NCI-H1417 (cell line): ENCODE measurements around the gene A2ML1.
"Not testable (repeated sequence)": the region's sequence is repeated elsewhere in the genome, so short reads cannot be mapped to it uniquely, and the experiment has no call there.

Experiments
- DNase-seq, 3 experiments: peaks; one replicate each; lab custom pipeline; 2025; lab: John Stamatoyannopoulos, UW

A2ML1 gene

DNA sequence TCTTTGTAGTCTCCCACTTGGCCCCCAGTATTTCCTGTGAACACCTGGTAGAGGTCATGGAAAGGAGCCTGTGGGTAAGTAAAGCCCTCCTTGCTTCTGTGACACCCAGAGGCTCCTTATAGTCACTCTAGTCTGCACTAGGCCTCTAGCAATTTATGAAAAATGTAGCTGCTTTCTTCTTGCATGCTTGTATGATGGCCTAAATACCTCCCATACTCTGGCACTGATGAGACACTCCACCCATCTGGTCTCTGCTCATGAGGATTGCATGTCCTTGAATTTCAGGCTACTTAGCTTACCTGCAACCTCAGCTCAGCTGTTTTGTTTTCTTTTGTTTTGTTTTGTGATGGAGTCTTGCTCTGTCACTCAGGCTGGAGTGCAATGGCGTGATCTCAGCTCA, 4.6 kb upstream of the A2ML1 start:
- no peak for DNase-seq

DNA sequence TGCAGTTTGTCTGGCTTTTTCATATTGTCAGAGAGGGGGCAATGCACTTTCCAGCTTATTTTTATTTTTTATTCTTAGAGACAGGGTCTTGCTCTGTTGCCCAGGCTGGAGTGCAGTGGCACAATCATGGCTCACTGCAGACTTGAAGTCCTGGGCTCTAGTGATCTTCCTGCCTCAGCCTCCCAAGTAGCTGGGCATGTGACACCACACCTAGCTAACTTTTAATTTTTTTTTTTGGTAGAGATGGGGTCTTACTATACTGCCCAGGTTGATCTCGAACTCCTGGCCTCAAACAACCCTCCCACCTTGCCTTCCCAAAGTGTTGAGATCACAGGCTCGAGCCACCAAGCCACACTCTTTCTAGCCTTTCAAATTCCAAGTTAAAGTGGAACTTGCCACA, 3.9 kb upstream of the A2ML1 start:
- no peak for DNase-seq

DNA sequence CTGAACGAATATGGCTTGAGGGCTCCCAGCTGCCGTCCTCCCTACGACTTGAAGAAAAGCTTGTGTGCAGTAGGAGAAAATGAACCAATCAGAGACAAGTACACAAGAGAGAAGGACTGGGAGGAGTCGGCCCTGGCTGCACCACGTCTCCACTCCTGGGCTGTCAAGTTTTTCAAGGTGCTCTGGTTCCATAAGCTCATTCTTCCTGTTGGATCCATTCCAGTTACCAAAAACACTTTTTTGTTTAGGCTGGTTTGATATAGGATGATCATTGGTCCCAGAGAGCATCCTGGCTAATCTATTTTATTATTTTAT, 2.8 kb upstream of the A2ML1 start:
- DNase-seq: no peak

DNA sequence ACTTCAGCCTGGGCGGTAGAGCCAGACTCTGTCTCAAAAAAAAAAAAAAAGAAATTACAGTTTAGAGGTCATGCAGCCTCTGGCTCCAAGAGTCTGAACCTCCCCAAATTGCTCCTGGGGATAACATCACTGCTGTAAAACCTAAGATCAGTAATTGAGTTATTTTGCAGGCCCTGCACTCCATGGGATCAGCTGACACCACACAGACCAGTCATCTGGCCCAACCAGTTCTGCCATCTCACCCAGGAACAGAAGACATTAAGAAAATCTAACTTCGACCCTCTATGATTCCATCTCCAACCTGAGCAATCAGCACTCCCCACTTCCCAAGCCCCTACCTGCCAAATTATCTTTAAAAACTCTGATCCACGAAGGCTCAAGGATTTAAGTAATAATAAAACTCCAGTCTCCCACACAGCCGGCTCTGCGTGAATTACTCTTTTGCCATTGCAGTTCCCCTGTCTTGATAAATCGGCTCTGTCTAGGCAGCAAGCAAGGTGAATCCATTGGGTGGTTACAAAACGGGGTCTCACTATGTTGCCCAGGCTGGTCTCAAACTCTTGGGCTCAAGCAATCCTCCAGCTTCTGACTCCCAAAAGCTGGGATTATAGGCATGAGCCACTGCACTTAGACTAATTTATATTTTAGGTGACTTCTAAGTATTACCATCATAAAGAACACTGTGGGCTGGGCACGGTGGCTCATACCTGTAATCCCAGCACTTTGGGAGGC, 1.6 kb upstream of the A2ML1 start:
- not testable (repeated sequence) for DNase-seq

DNA sequence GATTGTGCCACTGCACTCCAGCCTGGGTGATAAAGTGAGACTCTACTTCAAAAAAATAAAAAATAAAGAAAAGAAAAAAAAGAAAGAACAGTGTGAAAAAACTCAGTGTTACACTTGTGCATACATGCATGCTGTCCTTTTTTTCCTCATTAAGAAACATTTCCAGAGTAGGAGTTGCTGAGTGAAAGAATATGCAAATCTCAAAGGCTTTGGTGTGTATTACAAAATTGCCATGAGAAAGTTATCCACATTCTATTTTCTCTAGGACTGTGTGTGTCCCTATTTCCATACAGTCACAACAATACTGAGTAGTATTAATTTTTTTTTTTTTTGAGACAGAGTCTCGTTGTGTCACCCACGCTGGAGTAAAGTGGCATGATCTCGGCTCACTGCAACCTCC, 830 bp upstream of the A2ML1 start:
- no peak for DNase-seq

DNA sequence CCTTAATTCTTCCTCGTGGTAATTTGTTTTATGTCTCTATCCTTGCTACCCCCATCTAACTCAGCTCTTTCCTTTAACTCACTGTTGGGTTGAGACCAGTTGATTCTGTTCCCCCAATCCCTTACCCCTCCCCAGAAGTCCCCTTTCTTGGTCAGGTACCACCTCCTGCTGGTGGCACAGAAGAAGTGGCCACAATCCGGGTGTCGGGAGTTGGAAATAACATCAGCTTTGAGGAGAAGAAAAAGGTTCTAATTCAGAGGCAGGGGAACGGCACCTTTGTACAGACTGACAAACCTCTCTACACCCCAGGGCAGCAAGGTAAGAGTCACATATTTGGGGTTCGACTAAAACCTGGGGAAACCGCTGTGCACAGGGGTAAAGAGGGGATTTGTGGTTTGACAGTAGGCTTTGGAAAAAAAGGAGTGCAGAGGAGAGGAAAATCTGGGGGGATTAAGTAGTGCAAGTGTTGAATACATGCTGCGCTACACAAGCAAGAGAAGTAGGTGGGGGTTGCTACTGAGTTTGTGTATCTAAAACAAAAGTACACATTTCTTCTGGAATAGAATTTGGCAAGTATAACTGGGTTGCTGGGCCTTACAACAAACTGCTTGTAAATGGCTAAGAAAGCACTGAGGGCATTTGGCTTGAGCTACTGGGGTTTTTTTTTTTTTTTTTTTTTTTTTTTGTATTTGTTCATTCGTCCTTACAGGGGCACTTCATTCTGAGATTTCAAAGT, 1.3 kb downstream of the A2ML1 start:
- peak in 2 of 3 experiments; percentile 1 to 19 for DNase-seq

DNA sequence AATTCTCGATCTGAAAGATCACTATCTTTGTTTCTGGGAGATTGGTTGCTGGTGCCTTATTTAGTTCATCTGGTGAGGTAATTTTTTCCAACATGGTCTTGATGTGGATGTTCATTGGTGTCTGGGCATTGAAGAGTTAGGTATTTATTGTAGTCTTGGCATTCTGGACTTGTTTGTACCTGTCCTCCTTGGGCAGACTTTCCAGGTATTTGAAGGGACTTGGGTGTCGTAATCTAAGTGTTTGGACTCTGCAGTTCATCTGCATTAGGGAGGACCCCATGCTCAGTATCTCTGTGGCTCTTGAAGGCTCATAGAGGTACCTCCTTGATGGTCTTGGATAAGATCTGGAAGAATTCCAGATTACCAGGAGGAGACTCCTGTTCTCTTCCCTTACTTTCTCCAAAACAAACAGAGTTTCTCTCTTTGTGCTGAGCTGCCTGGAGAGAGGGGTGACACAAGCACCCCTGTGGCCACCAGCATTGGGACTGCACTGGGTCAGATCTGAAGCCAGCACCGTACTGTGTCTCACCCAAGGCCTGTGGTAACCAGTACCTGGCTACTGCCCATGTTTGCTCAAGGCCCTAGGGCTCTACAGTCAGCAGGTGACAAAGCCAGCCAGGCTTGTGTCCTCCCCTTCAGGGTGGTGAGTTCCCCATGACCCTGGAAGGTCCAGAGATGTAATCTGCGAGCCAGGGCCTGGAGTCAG, 5.3 kb downstream of the A2ML1 start:
- DNase-seq: no peak

DNA sequence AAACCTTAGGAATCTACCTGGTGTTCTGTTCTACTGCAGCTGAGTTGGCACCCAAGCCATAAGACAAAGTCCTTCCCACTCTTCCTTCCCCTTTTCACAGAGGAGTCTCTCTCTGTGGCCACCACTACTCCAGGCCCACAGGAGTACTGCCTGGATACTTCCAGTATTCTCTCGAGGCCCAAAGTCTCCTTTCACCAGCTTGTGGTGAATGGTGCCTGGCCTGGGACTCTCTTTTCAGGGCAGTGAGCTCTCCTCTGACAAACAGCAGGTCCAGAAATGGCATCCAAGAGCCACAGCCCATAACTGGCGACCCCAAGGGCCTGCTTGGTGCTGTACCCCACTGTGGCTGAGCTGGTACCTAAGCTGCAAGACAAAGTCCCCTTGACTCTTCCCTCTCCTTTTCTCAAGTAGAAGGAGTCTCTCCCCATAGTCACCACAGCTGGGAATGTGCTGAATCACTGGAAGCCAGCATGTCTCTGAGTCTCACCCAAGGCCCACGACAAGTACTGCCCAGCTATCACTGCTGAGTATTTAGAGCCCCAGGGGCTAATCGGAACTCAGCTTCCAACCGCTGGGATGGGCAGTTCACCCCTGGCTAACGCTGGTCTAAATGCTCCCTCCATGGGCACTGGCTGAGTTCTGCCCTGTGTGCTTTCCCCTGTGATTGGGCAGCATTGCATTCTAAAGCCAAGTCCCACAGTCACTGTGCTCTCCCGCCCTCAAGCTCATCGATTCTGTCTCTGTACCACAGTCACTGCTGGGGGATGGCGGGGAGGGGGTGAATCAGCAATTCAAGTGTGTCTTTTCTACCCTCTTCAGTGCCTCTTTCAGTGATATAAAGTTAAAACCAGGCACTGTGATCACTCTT, 6.1 kb downstream of the A2ML1 start:
- DNase-seq: no peak

DNA sequence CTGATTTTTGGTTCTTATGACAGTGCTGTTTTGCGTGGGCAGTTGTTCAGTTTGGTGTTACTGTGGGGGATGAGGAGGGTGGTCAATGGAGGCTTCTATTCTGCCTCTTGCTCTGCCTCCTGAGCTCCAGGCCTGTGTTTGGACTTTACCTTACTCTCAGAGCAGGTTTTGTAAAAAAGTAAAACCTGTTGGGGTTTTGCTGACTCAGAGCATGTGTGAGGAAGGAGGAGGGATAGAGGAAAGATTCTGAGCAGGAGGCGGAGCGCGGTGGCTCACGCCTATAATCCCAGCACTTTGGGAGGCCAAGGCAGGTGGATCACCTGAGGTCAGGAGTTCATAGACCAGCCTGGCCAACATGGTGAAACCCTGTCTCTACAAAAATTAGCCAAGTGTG, 6.7 kb downstream of the A2ML1 start:
- DNase-seq: no peak

DNA sequence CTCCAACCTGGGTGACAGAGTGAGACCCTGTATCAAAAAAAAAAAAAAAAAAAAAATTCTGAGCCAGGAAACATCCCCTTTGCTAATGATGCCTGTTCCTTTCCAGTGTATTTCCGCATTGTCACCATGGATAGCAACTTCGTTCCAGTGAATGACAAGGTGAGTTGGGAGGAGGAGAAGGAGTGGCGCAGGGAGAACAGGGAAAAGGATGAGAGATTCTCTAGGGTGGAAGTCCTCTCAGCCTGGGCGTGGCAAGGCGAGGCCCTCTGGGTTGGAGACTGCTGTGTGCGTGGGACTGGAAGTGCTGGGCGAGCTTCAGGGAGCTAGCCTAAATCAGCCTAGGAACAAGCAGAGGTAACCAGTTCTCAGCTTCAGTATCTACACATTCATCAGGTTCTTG, 7.2 kb downstream of the A2ML1 start:
- DNase-seq: peak in 1 of 3 experiments; percentile 49

DNA sequence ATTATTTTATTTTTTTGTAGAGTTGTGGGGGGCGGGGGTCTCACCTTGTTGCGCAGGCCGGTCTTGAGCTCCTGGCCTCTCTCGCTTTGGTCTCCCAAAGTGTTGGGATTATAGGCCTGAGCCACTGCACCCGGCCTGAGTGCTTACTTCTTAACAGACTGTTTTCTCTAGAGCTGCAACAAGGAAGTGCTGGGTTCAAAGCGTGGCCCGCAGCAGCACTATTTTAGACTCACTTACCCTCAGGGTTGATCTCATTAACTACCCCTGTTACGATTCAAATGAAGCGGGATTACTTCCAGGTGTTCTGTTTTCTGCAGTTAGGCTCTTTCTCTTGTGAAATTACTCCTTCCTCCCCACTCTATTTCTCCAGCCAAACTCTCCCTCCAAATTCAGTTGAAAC, 8.7 kb downstream of the A2ML1 start:
- DNase-seq: no peak

DNA sequence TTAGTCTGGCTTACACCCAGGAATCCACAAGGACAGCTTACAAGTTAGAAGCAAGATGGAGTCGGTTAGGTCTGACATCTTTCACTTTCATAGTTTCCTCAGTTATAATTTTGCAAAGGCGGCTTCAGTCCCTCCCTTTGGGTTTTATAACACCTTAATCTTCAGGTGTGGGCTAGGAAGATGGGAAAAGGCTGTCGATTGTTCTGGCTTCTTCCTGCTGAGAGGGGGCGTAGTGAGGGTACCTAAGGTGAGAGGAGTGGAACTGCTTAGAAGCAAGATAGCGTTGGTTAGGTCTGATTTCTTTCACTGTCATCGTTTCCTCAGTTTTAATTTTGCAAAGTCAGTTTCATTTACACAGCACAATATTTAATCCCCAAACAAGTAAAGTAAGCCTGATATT, 10.1 kb downstream of the A2ML1 start:
- DNase-seq: no peak

DNA sequence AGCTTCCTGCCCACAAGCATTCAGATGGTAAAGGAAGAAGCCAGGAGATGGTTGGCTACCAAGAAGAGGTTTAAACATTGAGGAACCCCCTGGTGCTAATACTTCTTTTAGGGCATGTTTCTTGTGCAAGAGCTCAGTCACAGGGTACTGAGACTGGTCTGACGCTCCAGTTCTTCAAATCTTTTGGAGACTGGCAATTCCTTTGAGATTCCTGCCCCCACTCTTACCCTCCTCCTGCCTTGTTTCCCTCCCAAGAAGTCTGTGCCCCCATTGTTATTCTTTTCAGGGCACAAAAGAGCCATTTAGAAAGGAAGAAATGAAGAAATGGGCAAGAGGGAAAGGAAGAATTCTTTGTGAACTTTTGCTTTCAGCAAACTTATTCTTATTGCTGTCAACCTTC, 11.8 kb downstream of the A2ML1 start:
- DNase-seq: no peak

DNA sequence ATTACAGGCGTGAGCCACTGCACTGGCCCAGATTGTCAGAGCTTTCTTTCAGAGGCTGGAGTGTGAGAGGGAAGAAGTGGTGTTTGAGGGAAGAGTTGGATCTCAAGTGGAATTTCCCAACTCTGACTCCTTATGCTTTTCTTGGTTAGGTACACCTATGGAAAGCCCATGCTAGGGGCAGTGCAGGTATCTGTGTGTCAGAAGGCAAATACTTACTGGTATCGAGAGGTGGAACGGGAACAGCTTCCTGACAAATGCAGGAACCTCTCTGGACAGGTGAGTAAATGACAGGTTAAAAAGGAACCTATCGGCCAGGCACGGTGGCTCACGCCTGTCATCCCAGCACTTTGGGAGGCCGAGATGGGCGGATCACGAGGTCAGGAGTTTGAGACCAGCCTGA, 14.9 kb downstream of the A2ML1 start:
- no peak for DNase-seq

DNA sequence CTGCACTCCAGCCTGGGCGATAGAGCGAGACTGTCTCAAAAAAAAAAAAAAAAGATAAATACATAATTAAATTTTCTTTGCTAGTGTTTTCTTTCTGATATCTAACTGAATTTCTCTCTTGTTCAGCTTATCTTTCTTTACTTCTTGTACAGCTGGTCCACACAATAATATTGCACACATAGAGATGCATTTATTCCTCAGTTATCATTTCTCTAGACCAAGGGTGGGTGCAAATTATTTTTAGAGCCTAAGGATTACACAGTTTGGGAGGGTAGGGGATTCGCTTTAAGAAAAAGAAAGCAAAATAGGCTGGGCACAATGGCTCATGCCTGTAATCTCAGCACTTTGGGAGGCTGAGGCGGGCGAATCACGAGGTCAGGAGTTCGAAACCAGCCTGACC, 17.9 kb downstream of the A2ML1 start:
- no peak for DNase-seq

DNA sequence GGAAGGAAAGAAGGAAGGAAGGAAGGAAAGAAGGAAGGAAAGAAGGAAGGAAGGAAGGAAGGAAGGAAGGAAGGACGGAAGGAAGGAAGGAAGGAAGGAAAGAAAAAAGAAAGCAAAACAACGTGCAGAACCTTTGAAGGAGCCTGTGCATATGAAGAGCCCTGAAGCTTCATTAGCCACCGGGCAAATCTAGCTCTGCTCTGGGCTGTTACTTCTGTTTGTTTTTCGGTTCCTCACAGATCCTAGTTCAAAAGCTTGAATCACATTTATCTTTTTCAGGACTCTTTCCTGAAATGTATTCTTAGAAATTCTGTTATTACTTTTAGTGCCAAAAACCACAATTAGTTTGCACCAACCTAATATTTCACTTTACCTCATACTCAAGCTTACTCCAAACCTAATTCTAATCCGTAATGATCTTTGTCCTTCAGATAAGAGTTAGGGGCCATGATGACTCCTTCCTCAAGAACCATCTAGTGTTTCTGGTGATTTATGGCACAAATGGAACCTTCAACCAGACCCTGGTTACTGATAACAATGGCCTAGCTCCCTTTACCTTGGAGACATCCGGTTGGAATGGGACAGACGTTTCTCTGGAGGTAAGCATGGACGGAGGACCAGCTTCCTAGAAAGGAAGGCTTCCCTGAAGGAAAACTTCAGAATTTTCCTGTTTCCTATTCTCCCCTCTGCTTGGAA, 18.7 kb downstream of the A2ML1 start:
- DNase-seq: no peak

DNA sequence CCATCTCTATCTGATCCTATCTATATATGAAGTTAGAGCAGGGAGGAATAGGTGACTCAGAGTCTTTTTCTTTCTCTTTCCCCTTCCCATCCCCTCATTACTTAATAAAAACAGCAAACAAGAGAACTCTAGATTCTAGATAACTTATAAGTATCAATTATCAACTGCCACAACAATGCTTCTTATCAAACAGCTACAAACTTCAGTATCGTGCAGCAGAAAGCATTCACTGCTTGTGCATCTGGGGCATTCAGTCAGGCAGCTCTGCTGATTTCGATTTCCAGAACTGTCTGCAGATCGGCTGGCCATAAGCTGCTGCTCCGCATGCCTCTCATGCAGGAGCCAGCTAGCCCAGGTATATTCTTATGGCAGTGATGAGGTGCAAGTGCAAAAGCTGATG, 19.4 kb downstream of the A2ML1 start:
- DNase-seq: no peak

DNA sequence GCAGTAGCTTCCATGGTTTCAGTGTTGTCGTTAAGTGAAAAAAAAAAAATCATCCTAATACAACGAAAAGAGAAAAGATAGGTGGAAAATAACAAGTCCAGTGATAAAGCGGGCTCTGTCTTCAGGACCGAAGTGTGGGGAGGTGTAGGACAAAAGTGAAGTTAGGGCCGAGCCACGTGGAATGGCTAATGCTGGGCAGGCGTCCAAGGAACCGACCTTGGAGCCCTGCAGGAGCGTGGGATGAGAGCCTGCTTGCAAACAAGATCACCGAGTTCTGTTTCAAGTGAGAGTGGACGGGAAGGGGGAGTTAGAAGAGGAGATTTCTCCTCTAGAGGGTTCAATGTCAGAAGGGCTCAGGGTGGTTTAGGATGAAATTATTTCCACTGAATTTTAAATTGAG, 22.2 kb downstream of the A2ML1 start:
- no peak for DNase-seq

DNA sequence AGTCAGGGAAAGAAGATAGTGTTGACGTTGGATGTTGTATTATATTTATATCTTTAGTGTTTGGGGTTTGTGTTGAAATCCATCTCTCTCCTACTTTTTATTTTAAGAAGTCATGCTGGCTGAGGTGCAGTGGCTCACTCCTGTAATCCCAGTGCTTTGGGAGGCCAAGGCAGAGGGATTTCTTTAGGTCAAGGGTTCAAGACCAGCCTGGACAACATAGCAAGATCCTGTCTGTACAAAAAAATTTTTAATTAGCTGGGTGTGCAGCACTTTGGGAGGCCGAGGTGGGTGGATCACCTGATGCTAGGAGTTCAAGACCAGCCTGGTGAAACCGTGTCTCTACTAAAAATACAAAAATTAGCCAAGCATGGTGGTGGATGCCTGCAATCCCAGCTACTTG, 23.9 kb downstream of the A2ML1 start:
- DNase-seq: no peak

DNA sequence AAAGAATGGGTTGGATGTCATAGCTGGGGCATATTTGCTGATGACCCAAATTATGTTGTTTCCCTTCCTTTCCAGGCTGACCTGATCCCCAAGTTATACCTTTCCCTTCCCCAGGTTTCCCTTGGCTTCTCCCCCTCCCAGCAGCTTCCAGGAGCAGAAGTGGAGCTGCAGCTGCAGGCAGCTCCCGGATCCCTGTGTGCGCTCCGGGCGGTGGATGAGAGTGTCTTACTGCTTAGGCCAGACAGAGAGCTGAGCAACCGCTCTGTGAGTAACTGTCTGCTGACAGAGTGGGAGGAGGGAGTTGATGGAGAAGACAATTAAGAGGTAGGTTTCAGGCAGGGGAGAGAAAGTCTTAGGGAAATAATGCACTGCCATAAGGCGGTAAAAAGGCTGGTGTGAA, 25.0 kb downstream of the A2ML1 start:
- DNase-seq: no peak

DNA sequence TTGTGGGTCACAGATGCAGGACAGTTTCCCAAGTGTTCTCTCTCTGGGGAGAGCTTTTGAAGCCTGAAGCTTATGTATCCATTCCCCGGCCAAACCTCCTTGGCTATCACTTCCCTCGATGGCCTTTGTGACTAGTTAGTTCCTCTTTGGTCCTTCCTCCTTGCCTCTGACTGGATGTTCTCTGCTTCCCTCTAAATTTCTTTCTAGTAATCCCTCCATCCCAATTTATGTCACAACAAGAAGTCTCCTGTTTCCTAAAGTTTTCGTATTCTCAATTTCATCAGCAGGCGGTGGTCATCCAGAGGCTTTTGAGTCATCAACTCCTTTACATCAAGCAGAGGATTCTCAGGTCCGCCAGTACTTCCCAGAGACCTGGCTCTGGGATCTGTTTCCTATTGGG, 27.5 kb downstream of the A2ML1 start:
- DNase-seq: no peak

DNA sequence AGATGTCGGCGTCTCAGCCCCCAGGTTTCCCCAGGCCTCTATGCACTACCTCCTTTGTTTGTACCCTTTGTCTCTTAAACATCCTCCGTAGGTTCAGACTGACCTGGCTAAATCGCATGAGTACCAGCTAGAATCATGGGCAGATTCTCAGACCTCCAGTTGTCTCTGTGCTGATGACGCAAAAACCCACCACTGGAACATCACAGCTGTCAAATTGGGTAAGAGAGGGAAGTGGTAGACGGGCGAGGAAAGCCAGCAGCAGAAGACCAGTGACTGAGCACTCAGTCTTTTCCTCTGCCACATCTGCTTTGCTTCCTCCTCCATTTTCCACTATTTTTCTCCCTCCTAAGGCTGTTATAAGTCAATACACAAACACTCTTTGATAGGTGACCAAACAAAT, 29.7 kb downstream of the A2ML1 start:
- no peak for DNase-seq
